Measurements from ENCODE around the gene CCZ1B.

- TF ChIP-seq CTCF (IDR thresholded peaks at IDR 0.05) (no peak), POLR2AphosphoS5 (IDR thresholded peaks at IDR 0.05) (no peak)
Measured at GRCh38 chr7:6831018-6831725, 5.1 kb upstream of the CCZ1B start.

Measured in suprapubic skin (tissue), 3 donors.